ENCODE measurements around the gene PTPRN2.

Gene PTPRN2

GRCh38 chr7:157628456-157628855, 959.2 kb downstream of the PTPRN2 start:
- H3K4me3 ChIP-seq (ENCODE audit: low read depth, low read length) = no peak overlapping the region
- TF ChIP-seq CTCF (IDR thresholded peaks at IDR 0.05; ENCODE audit: borderline replicate concordance, insufficient read depth, low read depth, low read length) = no peak

DNA sequence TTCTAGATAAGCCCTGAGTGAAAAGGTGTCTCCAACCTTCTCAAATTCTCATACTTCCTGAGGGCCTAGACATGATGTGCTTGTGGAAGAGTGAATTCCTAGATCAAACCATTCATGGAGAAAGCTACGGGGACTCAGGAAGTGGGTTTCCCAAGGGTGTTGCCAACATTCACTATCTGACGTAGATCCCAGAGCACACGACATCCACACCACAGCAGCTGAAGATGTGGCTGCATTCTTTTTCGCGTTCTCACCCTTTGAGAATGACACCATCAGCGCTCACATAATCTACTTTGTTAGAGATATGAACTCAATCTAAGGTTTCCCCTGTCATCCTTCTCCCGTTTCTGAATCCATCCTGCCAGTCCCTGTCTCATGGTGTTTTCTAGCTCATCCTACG, 960.0 kb downstream of the PTPRN2 start:
- no peak overlapping the region for H3K4me3 ChIP-seq (ENCODE audit: low read depth, low read length)
- no peak for TF ChIP-seq CTCF (IDR thresholded peaks at IDR 0.05; ENCODE audit: borderline replicate concordance, insufficient read depth, low read depth, low read length)

GRCh38 chr7:157627033-157627432, 960.6 kb downstream of the PTPRN2 start:
- no peak for TF ChIP-seq CTCF (IDR thresholded peaks at IDR 0.05; ENCODE audit: borderline replicate concordance, insufficient read depth, low read depth, low read length)
- no peak overlapping the region for H3K4me3 ChIP-seq (ENCODE audit: low read depth, low read length)

DNA sequence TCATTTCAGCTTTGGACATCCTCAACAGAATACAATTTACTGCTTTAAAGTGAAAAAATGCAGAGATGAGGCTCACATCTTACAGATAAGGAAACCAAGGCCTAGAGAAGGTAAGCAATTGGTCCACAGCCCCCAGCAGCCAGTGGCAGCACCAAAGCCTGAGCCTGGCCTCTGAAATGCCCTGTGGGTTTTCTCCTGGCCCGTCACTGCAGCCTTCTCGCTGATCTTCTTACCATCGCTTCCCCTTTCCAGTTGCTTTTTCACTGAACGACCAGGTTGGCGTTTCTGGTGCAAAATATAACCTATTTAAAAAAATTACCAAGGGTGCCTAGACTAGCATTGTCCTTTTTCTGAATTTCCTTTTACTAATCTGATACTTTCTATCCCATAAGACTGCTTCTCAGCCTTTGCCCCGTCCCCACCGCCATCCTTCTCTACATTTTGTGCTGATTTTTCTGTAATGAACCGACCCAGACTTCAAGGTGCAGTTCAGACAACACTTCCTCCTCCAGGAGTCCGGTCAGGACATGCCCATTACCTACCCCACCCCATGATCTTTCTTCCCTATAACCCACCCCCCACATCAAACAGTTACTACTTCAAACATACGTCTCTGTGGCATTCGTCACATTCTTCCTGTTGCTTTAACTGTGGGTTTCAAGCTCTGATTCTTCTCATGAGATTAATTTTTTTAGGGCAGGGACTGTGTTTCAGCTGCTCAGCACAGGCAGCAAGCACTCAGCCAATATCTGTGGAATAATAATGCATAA, 961.5 kb downstream of the PTPRN2 start:
- TF ChIP-seq CTCF (IDR thresholded peaks at IDR 0.05; ENCODE audit: borderline replicate concordance, insufficient read depth, low read depth, low read length) = no peak
- no peak overlapping the region for H3K4me3 ChIP-seq (ENCODE audit: low read depth, low read length)

- no peak for TF ChIP-seq CTCF (IDR thresholded peaks at IDR 0.05; ENCODE audit: borderline replicate concordance, insufficient read depth, low read depth, low read length)
- no peak overlapping the region for H3K4me3 ChIP-seq (ENCODE audit: low read depth, low read length)
These were observed 964.1 kb downstream of the PTPRN2 start for GRCh38 chr7:157623556-157623955.

DNA sequence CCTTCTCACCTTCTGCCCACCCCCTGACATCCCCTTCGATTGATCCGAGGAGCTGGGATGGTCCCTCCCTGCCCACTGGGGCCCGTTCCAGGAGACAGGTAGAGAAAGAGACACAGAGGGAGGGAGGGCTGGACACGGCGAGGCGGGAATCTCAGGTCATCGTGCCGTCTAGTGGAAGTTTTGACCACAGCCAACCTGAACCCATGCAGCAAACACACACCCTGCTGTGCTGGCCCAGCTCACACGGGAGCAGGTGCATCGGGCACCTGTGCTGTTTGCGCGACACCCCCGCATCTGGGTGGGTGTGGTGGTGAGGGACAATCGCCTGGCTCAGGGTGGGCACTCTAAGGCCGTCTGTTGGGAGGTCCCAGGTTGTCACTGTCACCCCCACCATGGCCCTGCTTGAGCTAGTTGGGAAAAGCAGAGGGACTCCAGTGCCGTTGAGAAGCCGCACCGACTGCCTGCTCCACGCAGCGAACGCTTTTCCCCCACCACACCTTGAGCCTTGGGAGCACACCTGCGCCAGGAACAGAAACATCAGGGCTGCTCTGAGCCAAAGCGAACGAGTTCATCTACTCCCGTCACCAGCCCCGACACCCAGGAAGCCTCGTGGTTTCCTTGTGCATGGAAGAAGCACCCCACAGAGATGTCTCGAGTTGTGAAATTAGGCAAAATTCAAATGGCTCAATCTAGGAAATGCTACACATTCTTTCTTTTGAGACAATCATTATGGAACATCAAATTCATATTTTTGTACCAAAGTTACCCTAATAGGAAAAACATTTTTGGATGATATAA, 965.0 kb downstream of the PTPRN2 start:
- no peak overlapping the region for H3K4me3 ChIP-seq (ENCODE audit: low read depth, low read length)
- no peak for TF ChIP-seq CTCF (IDR thresholded peaks at IDR 0.05; ENCODE audit: borderline replicate concordance, insufficient read depth, low read depth, low read length)

- H3K4me3 ChIP-seq (ENCODE audit: low read depth, low read length) = no peak overlapping the region
- TF ChIP-seq CTCF (IDR thresholded peaks at IDR 0.05; ENCODE audit: borderline replicate concordance, insufficient read depth, low read depth, low read length) = no peak
These were observed 965.6 kb downstream of the PTPRN2 start for GRCh38 chr7:157622000-157622399.
